GM12891 (cell line): ENCODE measurements around the gene USP22.

Source experiments
- DNase-seq: peaks from one replicate; pipeline ENCODE4 v3.0.0; 2011; ENCODE audit warnings: low spot score; ENCODE audit not compliant: insufficient read length
- FAIRE-seq: peaks from 2 replicates; lab custom pipeline; 2011; peaks lifted over from hg19 to GRCh38; lab: Jason Lieb, UNC
- PAX5 ChIP-seq: IDR thresholded peaks from 2 replicates; pipeline ENCODE4 v1.6.1; 2011; ENCODE audit warnings: low read length, moderate library complexity, mild to moderate bottlenecking; ENCODE audit not compliant: insufficient read depth, severe bottlenecking
- POLR2A ChIP-seq: IDR thresholded peaks from 2 replicates; pipeline ENCODE4 v1.6.1; 2011; ENCODE audit warnings: low read depth, low read length, control low read depth
- POLR2AphosphoS5 ChIP-seq: IDR thresholded peaks from 2 replicates; pipeline ENCODE4 v1.6.1; 2011; ENCODE audit warnings: low read depth, low read length, control low read depth
- POU2F2 ChIP-seq: IDR thresholded peaks from 2 replicates; pipeline ENCODE4 v1.6.1; 2011; ENCODE audit warnings: low read depth, mild to moderate bottlenecking, control low read depth, low read length, moderate library complexity
- SPI1 ChIP-seq: IDR thresholded peaks from 2 replicates; pipeline ENCODE4 v1.6.1; 2011; ENCODE audit warnings: low read depth, low read length, control low read depth
- TAF1 ChIP-seq: IDR thresholded peaks from 2 replicates; pipeline ENCODE4 v1.6.1; 2011; ENCODE audit warnings: low read depth, low read length, control low read depth

The USP22 gene

DNA sequence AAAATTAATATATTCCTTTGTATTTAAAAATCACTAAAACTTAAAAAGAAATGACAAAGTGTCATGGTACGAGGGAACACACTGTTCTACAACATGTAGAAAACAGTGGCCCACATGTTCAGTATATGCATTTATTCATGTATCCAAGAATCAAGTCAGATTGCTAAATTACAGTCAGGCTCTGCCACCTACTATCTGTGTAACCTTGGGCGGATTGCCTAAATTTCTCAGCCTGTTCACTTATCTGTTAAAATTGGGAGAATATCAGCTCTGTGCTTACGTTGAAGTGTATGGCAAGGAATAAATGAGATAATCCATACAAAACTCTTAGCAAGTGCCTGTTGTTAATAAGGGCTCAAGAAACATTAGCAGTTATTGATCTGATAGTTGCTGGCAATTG is 3.4 kb upstream of the USP22 start:
- TF ChIP-seq POLR2AphosphoS5: no peak
- no peak for TF ChIP-seq TAF1
- TF ChIP-seq POLR2A: no peak
- no peak for TF ChIP-seq POU2F2
- TF ChIP-seq SPI1: no peak
- TF ChIP-seq PAX5: no peak
- FAIRE-seq (no peak), DNase-seq (no peak)

DNA sequence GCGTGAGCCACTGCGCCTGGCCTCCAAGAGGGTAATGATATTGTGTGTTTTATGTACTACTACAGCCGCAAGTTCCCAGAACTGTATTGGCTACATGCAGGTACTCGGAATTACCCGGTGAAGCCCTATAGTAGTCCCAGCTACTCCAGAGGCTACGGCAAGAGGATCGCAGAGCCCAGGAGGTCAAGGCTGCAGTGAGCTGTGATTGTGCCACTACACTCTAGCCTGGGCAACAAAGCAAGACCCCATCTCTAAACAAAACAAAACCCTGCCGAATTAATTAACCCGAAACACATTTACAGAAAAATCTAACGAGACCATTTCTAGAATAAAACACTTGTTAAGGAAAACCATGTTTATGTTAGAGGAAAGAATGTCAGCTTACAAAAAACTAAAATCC is 2.2 kb upstream of the USP22 start:
- no peak for DNase-seq
- no peak for TF ChIP-seq POLR2AphosphoS5
- TF ChIP-seq SPI1: no peak
- no peak for TF ChIP-seq POU2F2
- TF ChIP-seq PAX5: no peak
- TF ChIP-seq POLR2A: no peak
- no peak for TF ChIP-seq TAF1
- FAIRE-seq: no peak

DNA sequence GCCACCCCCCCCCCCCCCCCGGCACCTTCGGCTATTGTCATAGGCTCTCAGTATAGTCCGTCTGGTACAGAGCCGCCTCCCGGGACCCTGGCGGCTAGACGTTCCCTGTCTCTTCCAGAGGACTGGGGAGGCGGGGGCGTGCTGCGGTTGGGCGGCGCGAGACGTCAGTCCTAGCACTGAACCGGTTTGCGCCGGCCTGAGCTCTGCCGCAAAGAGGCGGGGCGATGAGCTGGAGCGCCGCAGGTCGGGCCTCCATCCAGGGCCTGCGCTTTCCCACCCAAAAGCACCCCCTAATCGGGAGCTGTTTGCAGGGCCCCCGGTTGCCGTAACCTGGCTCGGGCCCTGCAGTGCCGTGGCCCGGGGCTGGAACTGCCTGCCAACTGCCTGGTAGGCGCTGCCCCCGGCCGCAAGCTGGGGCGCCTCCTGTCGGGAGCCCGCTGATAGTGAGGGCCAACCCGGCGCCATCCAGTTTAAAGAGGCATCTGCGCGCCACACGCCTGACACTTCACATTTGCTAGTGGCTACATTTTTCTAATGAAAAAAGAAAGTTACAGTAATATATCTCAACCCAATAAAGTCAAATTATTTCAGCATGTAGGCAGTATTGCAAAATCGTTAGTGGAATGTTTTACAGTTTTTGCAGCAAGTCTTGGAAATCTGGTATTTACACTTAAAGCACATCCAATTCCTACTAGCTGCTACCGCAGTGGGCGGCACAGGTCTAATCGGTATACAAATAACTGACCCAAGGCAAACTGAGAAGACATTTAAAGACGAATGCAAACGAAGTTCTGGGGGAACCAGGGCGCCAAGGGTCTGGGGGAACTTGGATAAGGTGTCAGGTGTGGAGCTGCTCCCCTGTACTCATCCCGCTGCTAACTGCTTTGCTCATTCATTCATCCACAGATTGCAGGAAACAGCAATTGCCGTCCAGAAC is 753 bp upstream of the USP22 start:
- no peak for DNase-seq
- peak; percentile 23 for FAIRE-seq
- TF ChIP-seq SPI1 (no peak), TAF1 (no peak), POU2F2 (peak; percentile 32; the same call in 1 of the 2 replicates), POLR2AphosphoS5 (no peak), PAX5 (peak; percentile 12), POLR2A (peak; percentile 68)

DNA sequence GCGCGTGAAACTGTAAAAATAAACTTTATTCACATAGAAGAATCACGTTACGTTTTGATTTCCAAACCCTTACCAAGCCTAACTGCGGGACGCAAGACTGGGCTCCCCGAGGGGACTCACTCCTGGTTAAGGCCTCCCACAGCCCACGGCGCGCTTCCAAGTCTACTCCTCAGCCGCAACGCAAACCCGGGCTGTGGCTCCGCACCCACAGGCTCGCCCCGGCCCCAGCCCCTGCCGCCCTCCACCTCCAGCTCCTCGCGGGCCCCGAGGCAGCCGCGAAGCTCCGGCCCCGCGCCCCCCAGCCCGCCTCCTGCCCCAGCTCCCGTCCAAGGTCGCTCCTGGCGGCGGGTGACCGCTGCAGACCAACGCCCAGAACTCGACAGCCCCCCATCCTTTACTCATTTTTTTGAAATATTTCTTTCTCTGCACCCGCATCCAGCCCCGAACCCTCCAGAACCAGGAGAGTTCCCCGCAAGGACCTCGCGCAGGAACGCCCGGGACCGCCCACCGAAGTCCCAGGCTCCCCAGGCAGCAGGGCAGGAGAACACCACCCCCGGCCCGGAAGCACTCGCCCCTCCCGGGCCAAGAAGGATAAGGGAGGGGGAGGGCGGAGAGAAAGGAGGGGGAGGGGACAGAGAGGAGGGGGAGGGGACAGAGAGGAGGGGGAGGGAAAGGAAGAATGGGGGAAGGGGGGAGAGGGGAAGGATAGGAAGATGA is 912 bp downstream of the USP22 start:
- FAIRE-seq (peak; percentile 63), DNase-seq (peak; percentile 39)
- TF ChIP-seq POLR2A: no peak
- no peak for TF ChIP-seq PAX5
- TF ChIP-seq POLR2AphosphoS5: no peak
- TF ChIP-seq SPI1: no peak
- no peak for TF ChIP-seq TAF1
- TF ChIP-seq POU2F2: no peak

DNA sequence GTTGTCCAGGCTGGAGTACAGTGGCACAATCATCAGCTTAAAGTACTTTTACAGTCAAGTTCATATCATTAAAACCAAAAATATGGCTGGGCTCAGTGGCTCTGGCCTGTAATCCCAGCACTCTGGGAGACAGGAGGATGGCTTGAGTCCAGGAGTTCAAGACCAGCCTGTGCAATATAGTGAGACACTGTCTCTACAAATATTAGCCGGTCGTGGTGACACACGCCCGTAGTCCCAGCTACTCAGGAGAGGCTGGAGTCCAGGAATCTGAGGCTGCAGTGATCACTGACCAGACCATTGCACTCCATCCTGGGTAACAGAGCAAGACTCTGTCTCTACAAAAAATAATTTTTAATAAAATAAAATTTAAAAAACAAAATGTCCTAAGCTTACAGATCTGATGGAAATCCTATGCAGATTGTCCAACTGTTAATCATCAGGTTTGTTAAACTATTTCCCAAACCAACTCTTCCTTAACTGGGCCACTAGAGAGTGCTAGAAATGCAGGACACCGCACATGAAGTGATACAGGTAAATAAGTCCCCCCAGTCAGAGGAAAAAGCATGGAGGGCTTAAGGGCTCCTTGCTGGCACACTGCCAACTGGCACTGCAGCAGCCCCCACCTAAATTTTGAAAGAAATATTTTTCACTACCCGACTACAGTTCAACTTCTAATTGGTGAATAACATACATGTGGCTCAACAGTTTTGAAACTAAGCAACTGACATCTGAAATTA is 2.8 kb downstream of the USP22 start:
- DNase-seq: no peak
- TF ChIP-seq TAF1 (no peak), POLR2AphosphoS5 (no peak), POU2F2 (no peak)
- peak; percentile 45 for FAIRE-seq

DNA sequence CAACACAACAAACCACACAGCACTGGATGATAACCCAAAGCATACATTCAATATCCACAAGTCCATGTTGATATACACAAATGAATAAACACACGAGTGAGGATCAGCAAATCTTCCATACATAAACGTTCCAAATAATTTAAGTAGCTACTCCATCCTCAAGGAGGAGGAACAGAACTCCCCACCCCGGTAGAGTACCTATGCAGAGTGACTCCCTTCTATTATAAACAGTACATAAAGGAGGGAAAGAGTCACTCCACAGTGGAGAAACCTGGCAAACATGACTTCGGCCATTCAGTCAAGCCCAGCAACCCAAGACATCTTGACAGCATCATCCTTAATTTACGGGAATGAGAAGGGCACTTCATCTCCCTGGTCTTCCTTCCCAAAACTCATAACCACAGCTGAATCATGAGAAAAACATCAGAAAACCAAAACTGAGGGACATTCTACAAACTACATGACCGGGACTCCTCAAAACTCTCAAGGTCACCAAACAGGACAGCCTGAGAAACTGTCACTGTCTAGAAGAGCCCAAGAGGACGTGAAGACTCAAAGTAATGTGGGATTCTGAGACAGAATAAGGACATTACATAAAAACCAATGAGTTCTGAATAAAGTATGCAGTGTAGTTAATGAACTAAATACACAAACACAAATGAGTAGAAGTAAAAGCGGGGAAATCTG is 5.6 kb downstream of the USP22 start:
- no peak for FAIRE-seq
- no peak for TF ChIP-seq TAF1
- no peak for TF ChIP-seq PAX5
- no peak for TF ChIP-seq POLR2A
- no peak for TF ChIP-seq POLR2AphosphoS5
- no peak for TF ChIP-seq POU2F2
- no peak for TF ChIP-seq SPI1
- DNase-seq: no peak

DNA sequence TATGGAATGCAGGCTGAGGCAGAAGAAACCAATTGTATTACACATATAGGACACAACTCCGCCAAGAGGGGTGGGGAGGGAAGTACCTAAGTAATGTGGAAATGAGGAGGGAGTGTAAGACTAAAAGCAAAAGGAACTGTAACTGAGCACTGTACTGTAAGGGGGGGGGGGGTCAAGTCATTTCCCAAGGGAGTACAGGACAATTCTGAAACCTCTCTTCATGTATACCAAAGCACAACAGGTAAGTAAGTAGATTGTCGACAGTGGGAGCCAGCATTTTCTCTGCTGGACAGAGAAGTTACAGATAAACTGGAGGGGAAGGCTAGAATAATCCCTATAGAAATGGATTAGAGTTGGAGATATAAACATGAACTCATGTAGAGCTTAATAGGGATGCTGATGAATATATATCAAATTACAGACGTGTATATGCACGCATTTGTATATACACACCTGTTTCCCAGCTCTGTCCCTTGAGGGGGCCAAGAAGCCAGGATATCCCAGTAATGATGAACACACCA is 6.4 kb downstream of the USP22 start:
- DNase-seq (no peak), FAIRE-seq (no peak)
- TF ChIP-seq POU2F2 (no peak), POLR2AphosphoS5 (no peak; the same call in 1 of the 2 replicates), SPI1 (0 out of 2 replicates have a peak, but pooled peaks have one; percentile 22)

DNA sequence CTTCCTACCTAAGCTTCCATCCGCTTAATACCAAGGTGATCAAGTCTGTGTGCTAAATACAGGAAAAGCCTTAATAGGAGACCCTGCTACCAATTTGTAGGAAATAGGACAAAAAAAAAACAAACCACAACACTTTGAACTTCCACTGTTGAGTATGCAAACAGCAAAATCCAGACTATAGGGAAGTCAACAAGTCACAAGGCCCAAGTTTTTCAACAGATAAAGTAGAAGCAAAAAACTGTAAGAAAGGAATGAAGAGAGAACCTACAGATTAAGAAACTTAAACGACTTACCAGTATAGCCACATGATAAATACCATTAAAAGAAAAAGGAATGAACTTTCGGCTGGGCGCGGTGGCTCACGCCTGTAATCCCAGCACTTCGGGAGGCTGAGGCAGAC is 7.4 kb downstream of the USP22 start:
- no peak for DNase-seq
- no peak for FAIRE-seq
- TF ChIP-seq POLR2A (no peak), TAF1 (no peak), POU2F2 (no peak), SPI1 (no peak), PAX5 (no peak), POLR2AphosphoS5 (no peak)
